LoVo (cell line): Measurements from ENCODE around the gene GPLD1.

Source experiments
- DNase-seq: peaks from one replicate; pipeline ENCODE4 v3.0.0-alpha.2; 2016; ENCODE audit warnings: low spot score

GPLD1 gene

GRCh38 chr6:24382220-24382540 lies 107.2 kb downstream of the GPLD1 start:
- DNase-seq: no peak

- DNase-seq: no peak
Measured at GRCh38 chr6:24381476-24382219, 107.7 kb downstream of the GPLD1 start.

GRCh38 chr6:24378473-24379097 lies 110.8 kb downstream of the GPLD1 start:
- DNase-seq: no peak
